ENCODE data around the gene TDRD3. TPM values are rescaled to one million over a fixed set of nuclear protein-coding genes. Genes with fewer than 3 reads are reported as not detected.

Gene TDRD3
- total and polyA plus RNA-seq, 2 donors = 18.5 to 26.3 TPM

- Histone ChIP-seq H3K27ac (ENCODE audit: low read depth in 1 of 2, low read length in 1 of 2) (no peak overlapping the region), H3K36me3 (ENCODE audit: control insufficient read depth in 2 of 2, insufficient read depth in 2 of 2, low read length in 1 of 2) (no peaks in the 10 kb centered on the region), H3K9me3 (ENCODE audit: control insufficient read depth in 2 of 2, insufficient read depth in 1 of 2, low read length in 1 of 2) (no peaks in the 10 kb centered on the region), H3K27me3 (ENCODE audit: control insufficient read depth in 2 of 2, insufficient read depth in 1 of 2, low read length in 1 of 2) (no peaks in the 10 kb centered on the region), H3K4me3 (ENCODE audit: low read length in 2 of 2) (no peak overlapping the region), H3K4me1 (ENCODE audit: control insufficient read depth in 2 of 2, insufficient read depth in 2 of 2, low read length in 2 of 2) (no peaks in the 10 kb centered on the region)
- peak in 3 of 9 donors; percentile 2 to 31 (median 4) for DNase-seq (ENCODE audit: low read depth in 6 of 9, low spot score in 9 of 9)
- WGBS = 76% methylated on average over 18 of the region's 18 CpGs
Observed at GRCh38 chr13:60590800-60591747, 194.1 kb downstream of the TDRD3 start.

GRCh38 chr13:60603049-60603448 lies 206.0 kb downstream of the TDRD3 start:
- no peaks in the 10 kb centered on the region for H3K27me3 ChIP-seq (ENCODE audit: control insufficient read depth in 2 of 2, insufficient read depth in 1 of 2, low read length in 1 of 2)
- H3K4me3 ChIP-seq (ENCODE audit: low read length in 2 of 2) = no peak overlapping the region
- WGBS = 92% methylated on average over 2 of the region's 2 CpGs
- no peak for DNase-seq (ENCODE audit: low read depth in 6 of 9, low spot score in 9 of 9)
- H3K4me1 ChIP-seq (ENCODE audit: control insufficient read depth in 2 of 2, insufficient read depth in 2 of 2, low read length in 2 of 2) = no peaks in the 10 kb centered on the region
- no peaks in the 10 kb centered on the region for H3K9me3 ChIP-seq (ENCODE audit: control insufficient read depth in 2 of 2, insufficient read depth in 1 of 2, low read length in 1 of 2)
- H3K27ac ChIP-seq (ENCODE audit: low read depth in 1 of 2, low read length in 1 of 2) = no peak overlapping the region
- no peaks in the 10 kb centered on the region for H3K36me3 ChIP-seq (ENCODE audit: control insufficient read depth in 2 of 2, insufficient read depth in 2 of 2, low read length in 1 of 2)

GRCh38 chr13:60604058-60604457 lies 207.0 kb downstream of the TDRD3 start:
- DNase-seq (ENCODE audit: low read depth in 6 of 9, low spot score in 9 of 9) = no peak
- WGBS = 95% methylated on average over 6 of the region's 6 CpGs

GRCh38 chr13:60608954-60609353 lies 211.9 kb downstream of the TDRD3 start:
- Histone ChIP-seq H3K9me3 (ENCODE audit: control insufficient read depth in 2 of 2, insufficient read depth in 1 of 2, low read length in 1 of 2) (no peaks in the 10 kb centered on the region), H3K4me3 (ENCODE audit: low read length in 2 of 2) (no peak overlapping the region), H3K36me3 (ENCODE audit: control insufficient read depth in 2 of 2, insufficient read depth in 2 of 2, low read length in 1 of 2) (no peaks in the 10 kb centered on the region), H3K27me3 (ENCODE audit: control insufficient read depth in 2 of 2, insufficient read depth in 1 of 2, low read length in 1 of 2) (no peaks in the 10 kb centered on the region), H3K4me1 (ENCODE audit: control insufficient read depth in 2 of 2, insufficient read depth in 2 of 2, low read length in 2 of 2) (no peaks in the 10 kb centered on the region), H3K27ac (ENCODE audit: low read depth in 1 of 2, low read length in 1 of 2) (no peak overlapping the region)
- WGBS = 95% methylated on average over 4 of the region's 4 CpGs
- no peak for DNase-seq (ENCODE audit: low read depth in 6 of 9, low spot score in 9 of 9)

More at GRCh38 chr13:60604058-60604457, 207.0 kb downstream of the TDRD3 start:
- Histone ChIP-seq H3K9me3 (ENCODE audit: control insufficient read depth in 2 of 2, insufficient read depth in 1 of 2, low read length in 1 of 2) (no peaks in the 10 kb centered on the region), H3K4me1 (ENCODE audit: control insufficient read depth in 2 of 2, insufficient read depth in 2 of 2, low read length in 2 of 2) (no peaks in the 10 kb centered on the region), H3K36me3 (ENCODE audit: control insufficient read depth in 2 of 2, insufficient read depth in 2 of 2, low read length in 1 of 2) (no peaks in the 10 kb centered on the region), H3K4me3 (ENCODE audit: low read length in 2 of 2) (no peak overlapping the region), H3K27ac (ENCODE audit: low read depth in 1 of 2, low read length in 1 of 2) (no peak overlapping the region), H3K27me3 (ENCODE audit: control insufficient read depth in 2 of 2, insufficient read depth in 1 of 2, low read length in 1 of 2) (no peaks in the 10 kb centered on the region)

GRCh38 chr13:60611523-60611922 lies 214.5 kb downstream of the TDRD3 start:
- no peak for DNase-seq (ENCODE audit: low read depth in 6 of 9, low spot score in 9 of 9)
- Histone ChIP-seq H3K36me3 (ENCODE audit: control insufficient read depth in 2 of 2, insufficient read depth in 2 of 2, low read length in 1 of 2) (no peaks in the 10 kb centered on the region), H3K27ac (ENCODE audit: low read depth in 1 of 2, low read length in 1 of 2) (no peak overlapping the region), H3K4me3 (ENCODE audit: low read length in 2 of 2) (no peak overlapping the region), H3K4me1 (ENCODE audit: control insufficient read depth in 2 of 2, insufficient read depth in 2 of 2, low read length in 2 of 2) (no peaks in the 10 kb centered on the region), H3K27me3 (ENCODE audit: control insufficient read depth in 2 of 2, insufficient read depth in 1 of 2, low read length in 1 of 2) (no peaks in the 10 kb centered on the region), H3K9me3 (ENCODE audit: control insufficient read depth in 2 of 2, insufficient read depth in 1 of 2, low read length in 1 of 2) (no peaks in the 10 kb centered on the region)
- WGBS = 88% methylated on average over 2 of the region's 2 CpGs

GRCh38 chr13:60612593-60612992 lies 215.6 kb downstream of the TDRD3 start:
- no peaks in the 10 kb centered on the region for H3K9me3 ChIP-seq (ENCODE audit: control insufficient read depth in 2 of 2, insufficient read depth in 1 of 2, low read length in 1 of 2)
- 83% methylated on average over 3 of the region's 3 CpGs for WGBS
- H3K27me3 ChIP-seq (ENCODE audit: control insufficient read depth in 2 of 2, insufficient read depth in 1 of 2, low read length in 1 of 2) = no peaks in the 10 kb centered on the region
- H3K36me3 ChIP-seq (ENCODE audit: control insufficient read depth in 2 of 2, insufficient read depth in 2 of 2, low read length in 1 of 2) = no peaks in the 10 kb centered on the region
- H3K4me3 ChIP-seq (ENCODE audit: low read length in 2 of 2) = no peak overlapping the region
- no peak overlapping the region for H3K27ac ChIP-seq (ENCODE audit: low read depth in 1 of 2, low read length in 1 of 2)
- no peak for DNase-seq (ENCODE audit: low read depth in 6 of 9, low spot score in 9 of 9)
- H3K4me1 ChIP-seq (ENCODE audit: control insufficient read depth in 2 of 2, insufficient read depth in 2 of 2, low read length in 2 of 2) = no peaks in the 10 kb centered on the region

GRCh38 chr13:60613080-60613479 lies 216.1 kb downstream of the TDRD3 start:
- no peak overlapping the region for H3K4me3 ChIP-seq (ENCODE audit: low read length in 2 of 2)
- no peaks in the 10 kb centered on the region for H3K4me1 ChIP-seq (ENCODE audit: control insufficient read depth in 2 of 2, insufficient read depth in 2 of 2, low read length in 2 of 2)
- no peaks in the 10 kb centered on the region for H3K9me3 ChIP-seq (ENCODE audit: control insufficient read depth in 2 of 2, insufficient read depth in 1 of 2, low read length in 1 of 2)
- no peaks in the 10 kb centered on the region for H3K27me3 ChIP-seq (ENCODE audit: control insufficient read depth in 2 of 2, insufficient read depth in 1 of 2, low read length in 1 of 2)
- 90% methylated on average over 1 of the region's 1 CpG for WGBS
- H3K27ac ChIP-seq (ENCODE audit: low read depth in 1 of 2, low read length in 1 of 2) = no peak overlapping the region
- DNase-seq (ENCODE audit: low read depth in 6 of 9, low spot score in 9 of 9) = no peak
- H3K36me3 ChIP-seq (ENCODE audit: control insufficient read depth in 2 of 2, insufficient read depth in 2 of 2, low read length in 1 of 2) = no peaks in the 10 kb centered on the region

GRCh38 chr13:60617991-60618733 lies 221.1 kb downstream of the TDRD3 start:
- Histone ChIP-seq H3K27me3 (ENCODE audit: control insufficient read depth in 2 of 2, insufficient read depth in 1 of 2, low read length in 1 of 2) (no peaks in the 10 kb centered on the region), H3K36me3 (ENCODE audit: control insufficient read depth in 2 of 2, insufficient read depth in 2 of 2, low read length in 1 of 2) (no peaks in the 10 kb centered on the region), H3K9me3 (ENCODE audit: control insufficient read depth in 2 of 2, insufficient read depth in 1 of 2, low read length in 1 of 2) (no peaks in the 10 kb centered on the region), H3K4me1 (ENCODE audit: control insufficient read depth in 2 of 2, insufficient read depth in 2 of 2, low read length in 2 of 2) (no peaks in the 10 kb centered on the region), H3K27ac (ENCODE audit: low read depth in 1 of 2, low read length in 1 of 2) (no peak overlapping the region), H3K4me3 (ENCODE audit: low read length in 2 of 2) (no peak overlapping the region)
- no peak for DNase-seq (ENCODE audit: low read depth in 6 of 9, low spot score in 9 of 9)
- 90% methylated on average over 4 of the region's 4 CpGs for WGBS

- Histone ChIP-seq H3K27ac (ENCODE audit: low read depth in 1 of 2, low read length in 1 of 2) (no peak overlapping the region), H3K4me1 (ENCODE audit: control insufficient read depth in 2 of 2, insufficient read depth in 2 of 2, low read length in 2 of 2) (no peaks in the 10 kb centered on the region), H3K36me3 (ENCODE audit: control insufficient read depth in 2 of 2, insufficient read depth in 2 of 2, low read length in 1 of 2) (no peaks in the 10 kb centered on the region), H3K9me3 (ENCODE audit: control insufficient read depth in 2 of 2, insufficient read depth in 1 of 2, low read length in 1 of 2) (no peaks in the 10 kb centered on the region), H3K4me3 (ENCODE audit: low read length in 2 of 2) (no peak overlapping the region), H3K27me3 (ENCODE audit: control insufficient read depth in 2 of 2, insufficient read depth in 1 of 2, low read length in 1 of 2) (no peaks in the 10 kb centered on the region)
- DNase-seq (ENCODE audit: low read depth in 6 of 9, low spot score in 9 of 9) = no peak
- WGBS = 72% methylated on average over 2 of the region's 2 CpGs
Observed at GRCh38 chr13:60619461-60619860, 222.4 kb downstream of the TDRD3 start.
